Measurements from ENCODE around the gene RPL18.

RPL18 gene

GRCh38 chr19:48573163-48573505 is 45.8 kb downstream of the RPL18 start:
- no peak for DNase-seq

- DNase-seq: no peak
Observed at GRCh38 chr19:48571378-48572162, 47.4 kb downstream of the RPL18 start.

- DNase-seq: no peak
Observed at GRCh38 chr19:48569814-48570213, 49.2 kb downstream of the RPL18 start.

GRCh38 chr19:48568345-48568886 is 50.6 kb downstream of the RPL18 start:
- peak; percentile 88 to 96 for DNase-seq

Measured in NCI-H446 (cell line).